ENCODE data around the gene DPYSL5.

- TF ChIP-seq POLR2A (IDR thresholded peaks at IDR 0.05; ENCODE audit: low read depth, low read length): no peak
- no peak for TF ChIP-seq TAF1 (IDR thresholded peaks at IDR 0.05; ENCODE audit: low read depth, low read length)
- no peak for TF ChIP-seq POLR2AphosphoS5 (IDR thresholded peaks at IDR 0.05; ENCODE audit: low read depth, low read length)
- no peak for TF ChIP-seq SPI1 (IDR thresholded peaks at IDR 0.05; ENCODE audit: low read depth, low read length)
These were observed 52.9 kb downstream of the DPYSL5 start for GRCh38 chr2:26900831-26901321.
